Cardiac muscle cell (in vitro differentiated cells and primary cell): ENCODE results near the gene TNFAIP6. TPM values are rescaled to one million over a fixed set of nuclear protein-coding genes. Genes with fewer than 3 reads are reported as not detected.

Source experiments
- DNase-seq, 2 donors: peaks; one replicate each; pipeline versions ENCODE4 v3.0.0 to v3.0.0-alpha.2; 2010 to 2017; ENCODE audit warnings: low read depth in 1 of 2, low spot score in 1 of 2
- H3K27ac ChIP-seq: fragments of 200-600 bp; sonication (generic); 2 replicates; pipeline ENCODE4 v1.5.1; 2016
- H3K27me3 ChIP-seq: fragments of 200-600 bp; sonication (generic); 2 replicates; pipeline ENCODE4 v1.6.0; 2016; ENCODE audit warnings: control low read depth
- H3K36me3 ChIP-seq: fragments of 200-600 bp; sonication (generic); 2 replicates; pipeline ENCODE4 v1.5.1; 2016; ENCODE audit warnings: control low read depth
- H3K4me1 ChIP-seq: fragments of 200-600 bp; sonication (generic); 2 replicates; pipeline ENCODE4 v1.8.1; 2017; ENCODE audit warnings: low read depth, mild to moderate bottlenecking, mixed run types
- H3K4me3 ChIP-seq: fragments of 200-600 bp; sonication (generic); 2 replicates; pipeline ENCODE4 v1.5.1; 2016; ENCODE audit warnings: mild to moderate bottlenecking
- H3K9me3 ChIP-seq: fragments of 200-600 bp; sonication (generic); 2 replicates; pipeline ENCODE4 v1.5.1; 2017; ENCODE audit warnings: low read depth, mild to moderate bottlenecking, control low read depth
- polyA plus RNA-seq: library from polyadenylated mRNA; unstranded; fragments of >200 nt; fragmentation: Nextera tagmentation; extraction: Ambion mirVana; gene quantifications from 2 replicates; pipeline ENCODE4 v1.2.1, GENCODE V29; 2016
- total RNA-seq: library from RNA; depleted of rRNA; stranded (reverse); fragments of >200 nt; gene quantifications from 2 replicates; pipeline ENCODE4 v1.2.3, GENCODE V29; 2016
- TF ChIP-seq, protein P1 (sequence below): IDR thresholded peaks from 2 replicates; pipeline ENCODE4 v1.5.1; 2012; ENCODE audit warnings: low read depth, mild to moderate bottlenecking, low read length

The TNFAIP6 gene
- total and polyA plus RNA-seq, 2 experiments from 2014 or later = not detected

DNA sequence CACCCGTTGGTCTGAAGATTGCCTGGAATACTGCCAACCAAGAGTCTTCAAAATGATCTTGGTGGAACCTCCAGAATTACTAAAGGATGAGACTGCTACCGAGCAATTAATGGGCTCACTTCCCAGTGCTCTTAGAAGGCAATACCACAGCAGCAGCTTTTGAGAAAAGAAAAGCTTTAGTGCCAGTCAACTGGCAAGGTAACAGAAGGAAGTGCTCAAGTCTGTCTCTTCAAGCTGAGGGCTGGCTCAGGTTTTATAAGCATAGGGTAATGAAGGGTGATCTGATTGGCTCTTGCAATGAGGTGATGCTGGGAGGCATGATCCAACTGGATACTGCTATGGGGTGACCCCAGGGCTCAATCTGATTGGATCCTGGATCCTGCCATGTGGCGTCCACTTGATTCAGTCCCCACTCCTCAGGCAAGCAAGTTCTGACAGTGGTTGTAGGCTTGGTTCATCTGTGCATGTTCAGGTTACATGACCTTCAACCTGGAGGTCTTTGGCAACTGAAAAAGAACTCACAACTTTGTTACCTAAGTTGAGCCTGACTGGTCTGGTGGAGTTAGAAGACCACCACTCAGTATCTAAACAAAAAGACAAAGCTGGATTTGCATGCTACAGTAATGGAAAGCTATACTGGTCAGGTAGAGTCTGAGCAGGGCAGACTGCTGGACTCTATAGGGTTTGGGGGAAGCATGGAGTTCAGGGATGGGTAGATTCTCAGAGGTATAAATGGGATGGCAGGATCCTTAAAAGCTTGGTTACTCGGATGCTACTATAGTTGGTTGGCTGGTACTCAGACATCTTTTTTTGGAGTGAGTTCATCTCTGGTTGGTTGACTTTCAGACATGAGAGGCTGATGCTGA, 38.4 kb downstream of the TNFAIP6 start:
- DNase-seq = no peak
- no peak overlapping the region for H3K27ac ChIP-seq
- H3K27me3 ChIP-seq = no peaks in the 10 kb centered on the region
- no peak overlapping the region for H3K4me3 ChIP-seq
- no peaks in the 10 kb centered on the region for H3K36me3 ChIP-seq
- H3K4me1 ChIP-seq = no peaks in the 10 kb centered on the region
- TF ChIP-seq, protein P1, sequence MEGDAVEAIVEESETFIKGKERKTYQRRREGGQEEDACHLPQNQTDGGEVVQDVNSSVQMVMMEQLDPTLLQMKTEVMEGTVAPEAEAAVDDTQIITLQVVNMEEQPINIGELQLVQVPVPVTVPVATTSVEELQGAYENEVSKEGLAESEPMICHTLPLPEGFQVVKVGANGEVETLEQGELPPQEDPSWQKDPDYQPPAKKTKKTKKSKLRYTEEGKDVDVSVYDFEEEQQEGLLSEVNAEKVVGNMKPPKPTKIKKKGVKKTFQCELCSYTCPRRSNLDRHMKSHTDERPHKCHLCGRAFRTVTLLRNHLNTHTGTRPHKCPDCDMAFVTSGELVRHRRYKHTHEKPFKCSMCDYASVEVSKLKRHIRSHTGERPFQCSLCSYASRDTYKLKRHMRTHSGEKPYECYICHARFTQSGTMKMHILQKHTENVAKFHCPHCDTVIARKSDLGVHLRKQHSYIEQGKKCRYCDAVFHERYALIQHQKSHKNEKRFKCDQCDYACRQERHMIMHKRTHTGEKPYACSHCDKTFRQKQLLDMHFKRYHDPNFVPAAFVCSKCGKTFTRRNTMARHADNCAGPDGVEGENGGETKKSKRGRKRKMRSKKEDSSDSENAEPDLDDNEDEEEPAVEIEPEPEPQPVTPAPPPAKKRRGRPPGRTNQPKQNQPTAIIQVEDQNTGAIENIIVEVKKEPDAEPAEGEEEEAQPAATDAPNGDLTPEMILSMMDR = no peak
- H3K9me3 ChIP-seq = no peaks in the 10 kb centered on the region

DNA sequence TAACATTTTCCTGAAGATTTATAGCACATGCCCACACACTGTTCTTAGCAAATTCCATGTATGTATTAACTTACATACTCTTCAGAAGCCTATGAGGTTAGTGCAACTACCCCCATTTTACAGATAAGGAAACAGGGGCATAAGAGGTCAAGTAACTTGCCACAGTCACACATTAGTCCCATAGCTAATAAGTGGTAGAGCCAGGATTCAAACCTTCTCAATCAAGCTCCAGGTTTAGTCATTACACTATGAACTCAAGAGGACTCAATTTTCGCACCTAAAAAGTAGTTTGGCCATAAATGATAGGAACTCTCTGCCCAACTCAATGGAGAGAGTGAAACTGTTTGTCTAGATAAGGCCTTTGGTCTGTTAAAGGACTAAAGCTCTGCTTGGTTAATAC, 42.6 kb downstream of the TNFAIP6 start:
- TF ChIP-seq, protein P1 = no peak
- H3K4me3 ChIP-seq = no peak overlapping the region

DNA sequence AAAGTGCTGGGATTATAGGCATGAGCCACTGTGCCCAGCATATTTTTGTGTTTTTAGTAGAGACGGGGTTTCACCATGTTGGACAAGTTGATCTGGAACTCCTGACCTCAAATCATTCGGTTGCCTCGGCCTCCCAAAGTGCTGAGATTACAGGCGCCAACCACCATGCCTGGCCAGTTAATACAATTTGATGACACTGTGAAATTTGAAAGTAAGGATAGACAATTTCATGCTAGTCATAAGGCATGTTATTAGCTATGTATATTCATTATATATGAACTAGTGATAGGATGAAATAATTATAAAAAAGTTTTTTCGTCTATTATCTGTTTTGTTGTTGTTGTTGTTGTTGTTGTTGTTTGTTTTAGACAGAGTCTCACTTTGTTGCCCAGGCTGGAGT, 43.8 kb downstream of the TNFAIP6 start:
- Histone ChIP-seq H3K4me3 (no peak overlapping the region), H3K27me3 (no peaks in the 10 kb centered on the region), H3K36me3 (no peaks in the 10 kb centered on the region), H3K27ac (no peak overlapping the region), H3K4me1 (no peaks in the 10 kb centered on the region), H3K9me3 (no peaks in the 10 kb centered on the region)
- DNase-seq = no peak
- TF ChIP-seq, protein P1 = no peak

More for the DNA sequence above, 42.6 kb downstream of the TNFAIP6 start:
- no peaks in the 10 kb centered on the region for H3K4me1 ChIP-seq
- no peaks in the 10 kb centered on the region for H3K9me3 ChIP-seq
- DNase-seq = no peak
- no peaks in the 10 kb centered on the region for H3K27me3 ChIP-seq
- H3K27ac ChIP-seq = no peak overlapping the region
- no peaks in the 10 kb centered on the region for H3K36me3 ChIP-seq

DNA sequence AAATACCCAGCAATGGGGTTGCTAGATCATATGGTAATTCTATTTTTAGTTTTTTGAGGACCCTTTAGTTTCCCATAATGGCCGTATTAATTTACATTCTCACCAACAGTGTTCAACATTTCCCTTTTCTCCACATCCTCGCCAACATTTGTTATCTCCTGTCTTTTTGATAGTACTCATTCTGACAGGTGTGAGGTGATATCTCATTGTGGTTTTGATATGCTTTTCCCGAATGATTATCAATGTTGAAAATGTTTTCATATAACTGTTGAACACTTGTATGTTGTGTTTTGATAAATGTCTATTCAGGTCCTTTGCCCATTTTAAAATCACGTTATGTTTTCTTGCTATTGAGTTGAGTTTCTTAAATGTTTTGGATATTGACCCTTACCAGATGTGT, 46.5 kb downstream of the TNFAIP6 start:
- no peaks in the 10 kb centered on the region for H3K4me1 ChIP-seq
- H3K9me3 ChIP-seq = no peaks in the 10 kb centered on the region
- H3K36me3 ChIP-seq = no peaks in the 10 kb centered on the region
- TF ChIP-seq, protein P1 = no peak
- no peak overlapping the region for H3K4me3 ChIP-seq
- H3K27me3 ChIP-seq = no peaks in the 10 kb centered on the region
- no peak overlapping the region for H3K27ac ChIP-seq
- no peak for DNase-seq

DNA sequence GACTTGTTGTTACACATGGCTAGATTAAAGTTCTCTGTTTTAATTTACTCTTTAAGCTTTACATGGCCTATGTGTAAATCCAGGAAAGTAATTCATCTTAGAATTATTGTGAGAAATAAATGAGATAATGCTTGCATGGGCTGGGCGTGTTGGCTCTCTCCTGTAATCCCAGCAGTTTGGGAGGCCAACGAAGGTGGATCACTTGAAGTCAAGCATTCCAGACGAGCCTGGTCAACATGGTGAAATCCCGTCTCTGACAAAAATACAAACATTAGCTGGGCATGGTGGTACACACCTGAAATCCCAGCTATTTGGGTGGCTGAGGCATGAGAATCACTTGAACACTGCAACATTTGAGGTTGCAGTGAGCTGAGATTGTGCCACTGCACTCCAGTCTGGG, 48.0 kb downstream of the TNFAIP6 start:
- TF ChIP-seq, protein P1 = no peak
- Histone ChIP-seq H3K36me3 (no peaks in the 10 kb centered on the region), H3K4me3 (no peak overlapping the region), H3K27ac (no peak overlapping the region), H3K4me1 (no peaks in the 10 kb centered on the region), H3K27me3 (no peaks in the 10 kb centered on the region), H3K9me3 (no peaks in the 10 kb centered on the region)
- DNase-seq = no peak
